GM10266 (cell line): Measurements from ENCODE around the gene ZNF697.

Experiments
- DNase-seq: peaks from one replicate; pipeline ENCODE4 v3.0.0; 2012; ENCODE audit errors: extremely low spot score
- CTCF ChIP-seq: IDR thresholded peaks from 2 replicates; pipeline ENCODE4 v1.5.1; 2012; ENCODE audit warnings: mild to moderate bottlenecking, low read depth; ENCODE audit not compliant: control insufficient read depth, insufficient read depth; ENCODE audit errors: missing control alignments

ZNF697 gene

GRCh38 chr1:119683893-119684292, 35.8 kb upstream of the ZNF697 start:
- no peak for TF ChIP-seq CTCF

GRCh38 chr1:119682141-119682540, 34.1 kb upstream of the ZNF697 start:
- TF ChIP-seq CTCF, result no peak
- DNase-seq, result no peak

More at GRCh38 chr1:119683893-119684292, 35.8 kb upstream of the ZNF697 start:
- no peak for DNase-seq

GRCh38 chr1:119681560-119681959, 33.5 kb upstream of the ZNF697 start:
- TF ChIP-seq CTCF, result no peak

GRCh38 chr1:119680723-119681122, 32.7 kb upstream of the ZNF697 start:
- TF ChIP-seq CTCF, result no peak
- DNase-seq, result no peak

More at GRCh38 chr1:119681560-119681959, 33.5 kb upstream of the ZNF697 start:
- no peak for DNase-seq

GRCh38 chr1:119680193-119680592, 32.1 kb upstream of the ZNF697 start:
- DNase-seq, result no peak
- TF ChIP-seq CTCF, result no peak

- no peak for DNase-seq
- TF ChIP-seq CTCF, result no peak
Observed at GRCh38 chr1:119679223-119679622, 31.2 kb upstream of the ZNF697 start.

- TF ChIP-seq CTCF, result no peak
- DNase-seq, result no peak
Observed at GRCh38 chr1:119676571-119677206, 28.6 kb upstream of the ZNF697 start.
